Vagina (tissue), 2 donors: ENCODE measurements around the gene CLASRP. TPM values are rescaled to one million over a fixed set of nuclear protein-coding genes. Genes with fewer than 3 reads are reported as not detected.

ENCODE experiments used
- DNase-seq, 2 donors: peaks; one replicate each; pipeline ENCODE4 v3.0.0-alpha.2; 2017; ENCODE audit errors: extremely low spot score in 2 of 2
- H3K27ac ChIP-seq: fragments of 200-600 bp; sonication (generic); one replicate; pipeline ENCODE4 v1.5.1; 2019
- H3K27me3 ChIP-seq: fragments of 200-600 bp; sonication (generic); one replicate; pipeline ENCODE4 v1.5.1; 2019
- H3K36me3 ChIP-seq, 2 donors: fragments of 200-600 bp; sonication (generic); one replicate each; pipeline ENCODE4 v1.5.1; 2017 to 2019
- H3K4me1 ChIP-seq: fragments of 200-600 bp; sonication (generic); one replicate; pipeline ENCODE4 v1.5.1; 2019
- H3K4me3 ChIP-seq, 2 donors: fragments of 200-600 bp; sonication (generic); 1 replicate in 1 of 2; 2 replicates in 1 of 2; pipeline ENCODE4 v1.5.1; 2016 to 2019
- H3K9me3 ChIP-seq: fragments of 200-600 bp; sonication (generic); one replicate; pipeline ENCODE4 v1.5.1; 2019
- CTCF ChIP-seq, 3 experiments: fragments of 450-650 bp in 2 of 3; fragments of 200-600 bp in 1 of 3; sonication (generic) in 1 of 3; IDR thresholded peaks; one replicate each; pipeline ENCODE4 v1.5.1; 2017 to 2019; ENCODE audit warnings: antibody characterized with exemption in 3 of 3, mild to moderate bottlenecking in 2 of 3, moderate library complexity in 2 of 3
- POLR2A ChIP-seq, 2 donors: fragments of 450-650 bp; IDR thresholded peaks; one replicate each; pipeline ENCODE4 v1.6.1; 2017; ENCODE audit warnings: antibody characterized with exemption in 2 of 2, mild to moderate bottlenecking in 2 of 2, moderate library complexity in 2 of 2
- POLR2AphosphoS5 ChIP-seq, 2 donors: sonication (generic); formaldehyde crosslinking; IDR thresholded peaks; one replicate each; pipeline ENCODE4 v1.9.0; 2017; ENCODE audit warnings: antibody characterized with exemption in 2 of 2, mild to moderate bottlenecking in 2 of 2, low read depth in 1 of 2; ENCODE audit not compliant: insufficient read depth in 1 of 2
- intact Hi-C: fragments of 100-400 bp; cut with DNase I; formaldehyde crosslinking; loops from one replicate; pipeline ENCODE4 v1.15.1; 2023
- total RNA-seq: library from RNA; depleted of rRNA; stranded (reverse); fragments of >200 nt; gene quantifications from one replicate; pipeline ENCODE4 v1.2.3, GENCODE V29; 2016

CLASRP gene
- total RNA-seq, 1 donor from 2014 or later, result 93.5 TPM

- no peaks in the 10 kb centered on the region for H3K9me3 ChIP-seq
- intact Hi-C loops, result no loop called here
- no peaks in the 10 kb centered on the region for H3K27me3 ChIP-seq
- H3K27ac ChIP-seq, result no peak overlapping the region
- TF ChIP-seq POLR2A (IDR thresholded peaks at IDR 0.05), result no peak
- no peak for TF ChIP-seq CTCF (IDR thresholded peaks at IDR 0.05)
- TF ChIP-seq POLR2AphosphoS5 (IDR thresholded peaks at IDR 0.05; ENCODE audit: insufficient read depth in 1 of 2, low read depth in 1 of 2), result no peak
- DNase-seq, result no peak
- H3K36me3 ChIP-seq, result peaks cover 7 to 81% of the 10 kb centered on the region in 2 donors
- peaks cover 22% of the 10 kb centered on the region for H3K4me1 ChIP-seq
- H3K4me3 ChIP-seq, result no peak overlapping the region
These were observed 29.2 kb downstream of the CLASRP start for GRCh38 chr19:45068041-45068440.

- Histone ChIP-seq H3K27ac (no peak overlapping the region), H3K36me3 (peaks cover 7 to 73% of the 10 kb centered on the region in 2 donors), H3K4me1 (peaks cover 22% of the 10 kb centered on the region), H3K9me3 (no peaks in the 10 kb centered on the region), H3K4me3 (no peak overlapping the region), H3K27me3 (no peaks in the 10 kb centered on the region)
- no peak for DNase-seq
- intact Hi-C loops, result no loop called here
- TF ChIP-seq CTCF (IDR thresholded peaks at IDR 0.05) (no peak), POLR2A (IDR thresholded peaks at IDR 0.05) (no peak), POLR2AphosphoS5 (IDR thresholded peaks at IDR 0.05; ENCODE audit: insufficient read depth in 1 of 2, low read depth in 1 of 2) (no peak)
These were observed 30.2 kb downstream of the CLASRP start for GRCh38 chr19:45069056-45069455.

GRCh38 chr19:45070214-45070613 lies 31.4 kb downstream of the CLASRP start:
- Histone ChIP-seq H3K27me3 (no peaks in the 10 kb centered on the region), H3K27ac (no peak overlapping the region), H3K36me3 (peaks cover 7 to 62% of the 10 kb centered on the region in 2 donors), H3K4me1 (peaks cover 28% of the 10 kb centered on the region), H3K9me3 (no peaks in the 10 kb centered on the region), H3K4me3 (no peak overlapping the region)
- TF ChIP-seq POLR2AphosphoS5 (IDR thresholded peaks at IDR 0.05; ENCODE audit: insufficient read depth in 1 of 2, low read depth in 1 of 2) (no peak), POLR2A (IDR thresholded peaks at IDR 0.05) (no peak), CTCF (IDR thresholded peaks at IDR 0.05) (no peak)
- intact Hi-C loops, result no loop called here
- no peak for DNase-seq

GRCh38 chr19:45070861-45071544 lies 32.2 kb downstream of the CLASRP start:
- DNase-seq, result no peak
- Histone ChIP-seq H3K27ac (no peak overlapping the region), H3K27me3 (no peaks in the 10 kb centered on the region), H3K4me3 (no peak overlapping the region), H3K9me3 (no peaks in the 10 kb centered on the region), H3K4me1 (peaks cover 30% of the 10 kb centered on the region), H3K36me3 (peaks cover 7 to 55% of the 10 kb centered on the region in 2 donors)
- TF ChIP-seq POLR2A (IDR thresholded peaks at IDR 0.05), result no peak
- no peak for TF ChIP-seq POLR2AphosphoS5 (IDR thresholded peaks at IDR 0.05; ENCODE audit: insufficient read depth in 1 of 2, low read depth in 1 of 2)
- no peak for TF ChIP-seq CTCF (IDR thresholded peaks at IDR 0.05)
- intact Hi-C loops, result no loop called here

GRCh38 chr19:45071545-45071938 lies 32.7 kb downstream of the CLASRP start:
- no peak for DNase-seq
- intact Hi-C loops, result no loop called here
- peaks cover 7 to 54% of the 10 kb centered on the region in 2 donors for H3K36me3 ChIP-seq
- TF ChIP-seq POLR2AphosphoS5 (IDR thresholded peaks at IDR 0.05; ENCODE audit: insufficient read depth in 1 of 2, low read depth in 1 of 2) (no peak), POLR2A (IDR thresholded peaks at IDR 0.05) (no peak), CTCF (IDR thresholded peaks at IDR 0.05) (no peak)
- H3K4me1 ChIP-seq, result peaks cover 32% of the 10 kb centered on the region
- no peaks in the 10 kb centered on the region for H3K9me3 ChIP-seq
- H3K27me3 ChIP-seq, result no peaks in the 10 kb centered on the region
- H3K27ac ChIP-seq, result no peak overlapping the region
- no peak overlapping the region for H3K4me3 ChIP-seq
